B cell (primary cell): Measurements from ENCODE around the gene DAAM2. TPM values are rescaled to one million over a fixed set of nuclear protein-coding genes. Genes with fewer than 3 reads are reported as not detected.

Experiments used
- ATAC-seq: fragments of 200-7000 bp; cut with Tn5 transposase; one replicate; pipeline ENCODE4 v1.10.0; 2021; ENCODE audit warnings: low read depth, mild to moderate bottlenecking, moderate number of reproducible peaks, moderate library complexity
- CTCF ChIA-PET: fragments of 350-600 bp; sonication (Branson Sonifier 250); formaldehyde crosslinking; loops from one replicate; lab custom pipeline; 2021; ENCODE audit warnings: antibody characterized with exemption, inconsistent platforms; lab: Charles Lee
- POLR2A ChIA-PET: fragments of 350-600 bp; sonication (Branson Sonifier 250); formaldehyde crosslinking; loops from one replicate; lab custom pipeline; 2021; ENCODE audit warnings: antibody characterized with exemption; lab: Charles Lee
- DNase-seq: peaks from one replicate; pipeline ENCODE4 v3.0.0; 2013
- H2AFZ ChIP-seq: 2 replicates; pipeline ENCODE4 v1.6.1; 2012; ENCODE audit warnings: mild to moderate bottlenecking, low read depth, low read length; ENCODE audit not compliant: insufficient read depth, poor library complexity, severe bottlenecking
- H3K27ac ChIP-seq, 2 donors: 1 replicate in 1 of 2; 2 replicates in 1 of 2; pipeline ENCODE4 v1.5.1; 2012 to 2013; ENCODE audit warnings: low read length in 2 of 2, mild to moderate bottlenecking in 2 of 2, moderate library complexity in 1 of 2
- H3K27me3 ChIP-seq, 4 experiments: fragments of 200-600 bp in 1 of 4; sonication (generic) in 1 of 4; replicated peaks in 1 of 4; 1 replicate in 2 of 4; 2 replicates in 2 of 4; pipeline versions ENCODE4 v1.6.1 to v1.7.0; 2013 to 2016; ENCODE audit warnings: low read length in 3 of 4, mild to moderate bottlenecking in 2 of 4, mixed read lengths in 1 of 4, moderate library complexity in 1 of 4; ENCODE audit not compliant: insufficient read depth in 4 of 4, control insufficient read depth in 3 of 4; ENCODE audit errors: control extremely low read depth in 1 of 4
- H3K36me3 ChIP-seq, 2 experiments: replicated peaks in 1 of 2; 1 replicate in 1 of 2; 2 replicates in 1 of 2; pipeline versions ENCODE4 v1.6.1 to v1.7.1; 2013; ENCODE audit warnings: low read length in 1 of 2; ENCODE audit not compliant: insufficient read depth in 2 of 2, control insufficient read depth in 1 of 2; ENCODE audit errors: control extremely low read depth in 1 of 2, extremely low read depth in 1 of 2
- H3K4me1 ChIP-seq, 2 donors: fragments of 200-600 bp in 1 of 2; sonication (generic) in 1 of 2; 1 replicate in 1 of 2; 2 replicates in 1 of 2; pipeline versions ENCODE4 v1.5.1 to v1.6.1; 2013 to 2017; ENCODE audit warnings: low read length in 2 of 2; ENCODE audit not compliant: control insufficient read depth in 2 of 2, insufficient read depth in 2 of 2
- H3K4me2 ChIP-seq: replicated peaks from 2 replicates; pipeline ENCODE3; 2012; ENCODE audit warnings: mild to moderate bottlenecking, low read depth, low read length; ENCODE audit not compliant: poor library complexity, severe bottlenecking
- H3K4me3 ChIP-seq, 5 experiments: fragments of 200-600 bp in 1 of 5; sonication (generic) in 1 of 5; 1 replicate in 3 of 5; 2 replicates in 2 of 5; pipeline versions ENCODE4 v1.5.1 to v1.7.0; 2011 to 2016; ENCODE audit warnings: low read length in 4 of 5, mild to moderate bottlenecking in 4 of 5, low read depth in 2 of 5, control low read depth in 1 of 5, moderate library complexity in 1 of 5; ENCODE audit not compliant: insufficient read depth in 1 of 5; ENCODE audit errors: control extremely low read depth in 1 of 5, extremely low read depth in 1 of 5
- H3K79me2 ChIP-seq: fragments of 200-600 bp; sonication (generic); one replicate; pipeline ENCODE4 v1.6.0; 2016; ENCODE audit warnings: low read length; ENCODE audit not compliant: control insufficient read depth, insufficient read depth
- H3K9ac ChIP-seq: fragments of 200-600 bp; sonication (generic); 2 replicates; pipeline ENCODE4 v1.6.1; 2017; ENCODE audit warnings: mild to moderate bottlenecking, low read length, moderate library complexity
- H3K9me3 ChIP-seq, 3 donors: one replicate each; pipeline versions ENCODE4 v1.6.1 to v1.7.1; 2013; ENCODE audit warnings: low read length in 2 of 3; ENCODE audit not compliant: control insufficient read depth in 2 of 3, insufficient read depth in 1 of 3; ENCODE audit errors: control extremely low read depth in 1 of 3
- H4K20me1 ChIP-seq: 2 replicates; pipeline ENCODE4 v1.6.0; 2012; ENCODE audit warnings: mild to moderate bottlenecking, low read length; ENCODE audit not compliant: insufficient read depth, control insufficient read depth, poor library complexity, severe bottlenecking
- H3K27ac Mint-ChIP-seq: one replicate; pipeline ENCODE4 v1.8.0; 2021; ENCODE audit warnings: mixed read lengths
- H3K27me3 Mint-ChIP-seq: one replicate; pipeline ENCODE4 v1.8.0; 2021; ENCODE audit warnings: mixed read lengths
- H3K4me1 Mint-ChIP-seq: one replicate; pipeline ENCODE4 v1.8.0; 2021; ENCODE audit warnings: mixed read lengths
- H3K4me3 Mint-ChIP-seq: one replicate; pipeline ENCODE4 v1.8.0; 2021; ENCODE audit warnings: mixed read lengths
- H3K9me3 Mint-ChIP-seq: one replicate; pipeline ENCODE4 v1.8.0; 2022; ENCODE audit warnings: mixed read lengths; ENCODE audit not compliant: insufficient read depth
- CTCF ChIP-seq: fragments of 200-600 bp; IDR thresholded peaks from one replicate; pipeline ENCODE4 v1.8.0; 2022; ENCODE audit warnings: antibody characterized with exemption, mild to moderate bottlenecking
- EZH2 ChIP-seq: IDR thresholded peaks from 2 replicates; pipeline ENCODE4 v1.6.1; 2012; ENCODE audit warnings: borderline replicate concordance, low read depth, mild to moderate bottlenecking, moderate library complexity, low read length; ENCODE audit not compliant: insufficient read depth, poor library complexity, severe bottlenecking
- WGBS: methylation state at CpG from one replicate; pipeline ENCODE4 v1.1.5; 2013; ENCODE audit warnings: missing lambda C conversion rate; ENCODE audit not compliant: insufficient coverage; 5-methylcytosine and 5-hydroxymethylcytosine counted together
- intact Hi-C: fragments of 100-400 bp; cut with micrococcal nuclease; formaldehyde crosslinking; loops from one replicate; pipeline ENCODE4 v1.10.0; 2022
- polyA plus RNA-seq: library from polyadenylated mRNA; depleted of rRNA; stranded (reverse); fragments of >200 nt; gene quantifications from 2 replicates; pipeline ENCODE4 v1.2.3, GENCODE V29; 2012
- total RNA-seq, 2 donors: library from RNA; stranded (reverse); fragments of 120-200 nt in 1 of 2; gene quantifications; 1 replicate in 1 of 2; 2 replicates in 1 of 2; pipeline versions ENCODE4 v1.2.3 to v1.2.4, GENCODE V29; 2013 to 2022

The DAAM2 gene
- total and polyA plus RNA-seq, 2 donors (not counting 1 experiment from before 2014, with no cell fraction given) = not detected

- DNase-seq = no peak
- H2AFZ ChIP-seq = no peak overlapping the region
- no peaks in the 10 kb centered on the region for H4K20me1 ChIP-seq
- no peak overlapping the region for H3K27ac Mint-ChIP-seq
- H3K4me3 ChIP-seq = no peak overlapping the region
- H3K36me3 ChIP-seq = no peaks in the 10 kb centered on the region
- H3K9me3 ChIP-seq = no peaks in the 10 kb centered on the region
- H3K27me3 ChIP-seq = no peaks in the 10 kb centered on the region
- WGBS = 92% methylated on average over 1 of the region's 1 CpG
- no peaks in the 10 kb centered on the region for H3K4me1 ChIP-seq
- no peak overlapping the region for H3K27ac ChIP-seq
- H3K4me3 Mint-ChIP-seq = no peak overlapping the region
- H3K79me2 ChIP-seq = no peaks in the 10 kb centered on the region
- ChIA-PET POLR2A (no interaction called here), CTCF (no interaction called here)
- no peak for ATAC-seq
- intact Hi-C loops = no loop called here
- no peak overlapping the region for H3K9ac ChIP-seq
- no peak overlapping the region for H3K4me2 ChIP-seq
- no peaks in the 10 kb centered on the region for H3K9me3 Mint-ChIP-seq
- H3K4me1 Mint-ChIP-seq = no peaks in the 10 kb centered on the region
- H3K27me3 Mint-ChIP-seq = peaks cover 27% of the 10 kb centered on the region
- no peak for TF ChIP-seq CTCF
- TF ChIP-seq EZH2 = no peak
Measured at GRCh38 chr6:39839445-39839844, 47.3 kb downstream of the DAAM2 start.

- DNase-seq (no peak), ATAC-seq (no peak)
- no peak overlapping the region for H2AFZ ChIP-seq
- POLR2A ChIA-PET = no interaction called here
- intact Hi-C loops = no loop called here
- Mint-ChIP-seq H3K4me1 (no peaks in the 10 kb centered on the region), H3K27me3 (peaks cover 22% of the 10 kb centered on the region), H3K9me3 (no peaks in the 10 kb centered on the region), H3K27ac (no peak overlapping the region), H3K4me3 (no peak overlapping the region)
- no peak overlapping the region for H3K4me2 ChIP-seq
- no peaks in the 10 kb centered on the region for H3K27me3 ChIP-seq
- no peak overlapping the region for H3K27ac ChIP-seq
- H3K4me3 ChIP-seq = no peak overlapping the region
- no peaks in the 10 kb centered on the region for H3K4me1 ChIP-seq
- H4K20me1 ChIP-seq = no peaks in the 10 kb centered on the region
- 0% methylated on average over 3 of the region's 6 CpGs for WGBS
- CTCF ChIA-PET = no interaction called here
- H3K9ac ChIP-seq = no peak overlapping the region
- no peaks in the 10 kb centered on the region for H3K9me3 ChIP-seq
- TF ChIP-seq EZH2 (no peak), CTCF (no peak)
- no peaks in the 10 kb centered on the region for H3K36me3 ChIP-seq
- no peaks in the 10 kb centered on the region for H3K79me2 ChIP-seq
Measured at GRCh38 chr6:39840781-39841180, 48.6 kb downstream of the DAAM2 start.
